Measurements from ENCODE around the gene DCHS1. TPM values are rescaled to one million over a fixed set of nuclear protein-coding genes. Genes with fewer than 3 reads are reported as not detected.

DCHS1 gene
- total RNA-seq, 2 experiments from 2014 or later, result 0.80 to 0.90 TPM

GRCh38 chr11:6608011-6608410 is 47.6 kb downstream of the DCHS1 start:
- Mint-ChIP-seq H3K27ac (no peak overlapping the region), H3K27me3 (no peaks in the 10 kb centered on the region), H3K9me3 (no peaks in the 10 kb centered on the region), H3K4me1 (ENCODE audit: low read depth) (no peaks in the 10 kb centered on the region), H3K36me3 (peaks cover 46% of the 10 kb centered on the region), H3K4me3 (no peak overlapping the region)
- ChIA-PET POLR2A (interaction anchor here (0.9 to 3.4 kb wide), 5 partner anchors 8 to 127 kb away, joined by 3 to 23 read pairs (median 4); partner anchors contain the start of genes ARFIP2, MRPL17, TIMM10B and TPP1), CTCF (interaction anchor here (0.9 to 2.2 kb wide), 5 partner anchors 11 to 229 kb away, joined by 3 to 8 read pairs (median 6); partner anchors contain the start of genes MRPL17 and TPP1)
- intact Hi-C loops (cut with micrococcal nuclease), result no loop called here
- DNase-seq, result no peak

GRCh38 chr11:6607190-6607795 is 48.3 kb downstream of the DCHS1 start:
- ChIA-PET CTCF (interaction anchor here (0.8 to 4.3 kb wide), 7 partner anchors 11 to 228 kb away, joined by 3 to 32 read pairs (median 6); partner anchors contain the start of genes MRPL17 and TPP1), POLR2A (interaction anchor here (0.9 to 3.4 kb wide), 3 partner anchors 11 to 76 kb away, joined by 3 to 23 read pairs (median 7); partner anchors contain the start of genes MRPL17 and TPP1)
- H3K4me3 Mint-ChIP-seq, result peak overlapping the region; percentile 40
- no peaks in the 10 kb centered on the region for H3K9me3 Mint-ChIP-seq
- no peak for DNase-seq
- no peaks in the 10 kb centered on the region for H3K27me3 Mint-ChIP-seq
- intact Hi-C loops (cut with micrococcal nuclease), result loop anchor here (1.0 to 2.0 kb wide), 2 partner anchors 128 to 193 kb away; no protein-coding TSS in a partner anchor
- no peak overlapping the region for H3K27ac Mint-ChIP-seq
- peaks cover 4% of the 10 kb centered on the region for H3K4me1 Mint-ChIP-seq (ENCODE audit: low read depth)
- peaks cover 46% of the 10 kb centered on the region for H3K36me3 Mint-ChIP-seq

- peaks cover 46% of the 10 kb centered on the region for H3K36me3 Mint-ChIP-seq
- no peaks in the 10 kb centered on the region for H3K27me3 Mint-ChIP-seq
- no peaks in the 10 kb centered on the region for H3K9me3 Mint-ChIP-seq
- no peak overlapping the region for H3K27ac Mint-ChIP-seq
- CTCF ChIA-PET, result interaction anchor here (0.8 to 4.3 kb wide), 5 partner anchors 11 to 227 kb away, joined by 3 to 32 read pairs (median 6); partner anchors contain the start of gene MRPL17
- no peak overlapping the region for H3K4me3 Mint-ChIP-seq
- intact Hi-C loops (cut with micrococcal nuclease), result loop anchor here (1.0 to 2.0 kb wide), 3 partner anchors 64 to 192 kb away; no protein-coding TSS in a partner anchor
- POLR2A ChIA-PET, result interaction anchor here (1.9 to 3.4 kb wide), 2 partner anchors 12 to 77 kb away, joined by 7 to 23 read pairs; partner anchors contain the start of genes MRPL17 and TPP1
- H3K4me1 Mint-ChIP-seq (ENCODE audit: low read depth), result peaks cover 10% of the 10 kb centered on the region
- DNase-seq, result peak; percentile 82
These were observed 49.0 kb downstream of the DCHS1 start for GRCh38 chr11:6606471-6607189.

- Mint-ChIP-seq H3K27me3 (no peaks in the 10 kb centered on the region), H3K4me1 (ENCODE audit: low read depth) (peaks cover 15% of the 10 kb centered on the region), H3K36me3 (peaks cover 32% of the 10 kb centered on the region), H3K9me3 (no peaks in the 10 kb centered on the region), H3K27ac (no peak overlapping the region), H3K4me3 (no peak overlapping the region)
- intact Hi-C loops (cut with micrococcal nuclease), result loop anchor here (1.0 kb wide), 5 partner anchors 8 to 153 kb away; partner anchors contain the start of genes MRPL17 and TAF10
- CTCF ChIA-PET, result interaction anchor here (1.0 to 4.3 kb wide), 14 partner anchors 7 to 225 kb away, joined by 3 to 36 read pairs (median 6); partner anchors contain the start of genes MRPL17, TAF10 and TPP1
- no peak for DNase-seq
- POLR2A ChIA-PET, result interaction anchor here (0.6 to 2.9 kb wide), 5 partner anchors 8 to 192 kb away, joined by 3 to 20 read pairs (median 4); partner anchors contain the start of genes ARFIP2, TIMM10B and TPP1
These were observed 50.8 kb downstream of the DCHS1 start for GRCh38 chr11:6604790-6605189.

GRCh38 chr11:6604081-6604626 is 51.5 kb downstream of the DCHS1 start:
- Mint-ChIP-seq H3K27me3 (no peaks in the 10 kb centered on the region), H3K36me3 (peaks cover 32% of the 10 kb centered on the region), H3K27ac (no peak overlapping the region), H3K4me3 (no peak overlapping the region), H3K9me3 (no peaks in the 10 kb centered on the region), H3K4me1 (ENCODE audit: low read depth) (peaks cover 22% of the 10 kb centered on the region)
- POLR2A ChIA-PET, result interaction anchor here (0.6 to 2.9 kb wide), 7 partner anchors 9 to 202 kb away, joined by 3 to 20 read pairs (median 4); partner anchors contain the start of genes ARFIP2, MRPL17, TIMM10B and TPP1
- CTCF ChIA-PET, result interaction anchor here (1.0 to 4.3 kb wide), 14 partner anchors 8 to 225 kb away, joined by 3 to 36 read pairs (median 6); partner anchors contain the start of genes MRPL17, TAF10 and TPP1
- DNase-seq, result peak; percentile 72
- intact Hi-C loops (cut with micrococcal nuclease), result loop anchor here (1.0 kb wide), 5 partner anchors 8 to 153 kb away; partner anchors contain the start of genes MRPL17 and TAF10

GRCh38 chr11:6603287-6604080 is 52.1 kb downstream of the DCHS1 start, which contains the start of the genes ILK and RRP8:
Gene ILK (plus strand): TSS chr11:6603774. CDS start chr11:6604272, 498 bp downstream.
Gene RRP8 (minus strand): TSS chr11:6603616. CDS start chr11:6603502, 114 bp downstream.
- peak; percentile 93 for DNase-seq
- POLR2A ChIA-PET, result interaction anchor here (0.6 to 2.9 kb wide), 5 partner anchors 9 to 201 kb away, joined by 3 to 20 read pairs (median 4); partner anchors contain the start of genes MRPL17 and TPP1
- H3K36me3 Mint-ChIP-seq, result peaks cover 32% of the 10 kb centered on the region
- CTCF ChIA-PET, result interaction anchor here (1.0 to 4.3 kb wide), 14 partner anchors 9 to 224 kb away, joined by 3 to 36 read pairs (median 6); partner anchors contain the start of genes MRPL17, TAF10 and TPP1
- H3K27me3 Mint-ChIP-seq, result no peaks in the 10 kb centered on the region
- intact Hi-C loops (cut with micrococcal nuclease), result loop anchor here (1.0 to 2.0 kb wide), 7 partner anchors 9 to 154 kb away; partner anchors contain the start of genes ARFIP2, MRPL17, TAF10 and TIMM10B
- no peak within 1 kb of the TSS for H3K27ac Mint-ChIP-seq
- no peaks in the 10 kb centered on the region for H3K9me3 Mint-ChIP-seq
- no peak within 1 kb of the TSS for H3K4me3 Mint-ChIP-seq
- H3K4me1 Mint-ChIP-seq (ENCODE audit: low read depth), result peaks cover 26% of the 10 kb centered on the region

- Mint-ChIP-seq H3K27ac (peak overlapping the region; percentile 2), H3K4me3 (no peak overlapping the region), H3K9me3 (no peaks in the 10 kb centered on the region), H3K27me3 (no peaks in the 10 kb centered on the region), H3K4me1 (ENCODE audit: low read depth) (peaks cover 33% of the 10 kb centered on the region), H3K36me3 (peaks cover 30% of the 10 kb centered on the region)
- ChIA-PET CTCF (interaction anchor here (1.0 to 3.5 kb wide), 6 partner anchors 10 to 104 kb away, joined by 3 to 36 read pairs (median 10); partner anchors contain the start of genes MRPL17, TAF10 and TPP1), POLR2A (interaction anchor here (0.6 to 2.9 kb wide), 3 partner anchors 8 to 81 kb away, joined by 3 to 20 read pairs (median 13); partner anchors contain the start of genes MRPL17 and TPP1)
- DNase-seq, result no peak
- intact Hi-C loops (cut with micrococcal nuclease), result loop anchor here (2.0 kb wide), 1 partner anchor 72 kb away; no protein-coding TSS in a partner anchor
These were observed 53.3 kb downstream of the DCHS1 start for GRCh38 chr11:6602096-6602940.

- Mint-ChIP-seq H3K27me3 (no peaks in the 10 kb centered on the region), H3K4me1 (ENCODE audit: low read depth) (peaks cover 34% of the 10 kb centered on the region), H3K36me3 (peaks cover 31% of the 10 kb centered on the region), H3K27ac (no peak overlapping the region), H3K9me3 (no peaks in the 10 kb centered on the region), H3K4me3 (no peak overlapping the region)
- intact Hi-C loops (cut with micrococcal nuclease), result no loop called here
- DNase-seq, result no peak
- ChIA-PET CTCF (interaction anchor here (0.6 to 1.0 kb wide), 2 partner anchors 70 to 918 kb away, joined by 3 to 5 read pairs; no protein-coding TSS in a partner anchor), POLR2A (no interaction called here)
These were observed 54.6 kb downstream of the DCHS1 start for GRCh38 chr11:6601041-6601461.

- no peak overlapping the region for H3K27ac Mint-ChIP-seq
- H3K36me3 Mint-ChIP-seq, result peaks cover 31% of the 10 kb centered on the region
- ChIA-PET CTCF (interaction anchor here (1.0 to 1.1 kb wide), 3 partner anchors 69 to 158 kb away, joined by 3 read pairs; partner anchors contain the start of gene MRPL17), POLR2A (interaction anchor here (0.7 to 0.8 kb wide), 2 partner anchors 9 to 67 kb away, joined by 3 to 4 read pairs; no protein-coding TSS in a partner anchor)
- intact Hi-C loops (cut with micrococcal nuclease), result no loop called here
- H3K27me3 Mint-ChIP-seq, result no peaks in the 10 kb centered on the region
- H3K4me3 Mint-ChIP-seq, result no peak overlapping the region
- DNase-seq, result no peak
- H3K4me1 Mint-ChIP-seq (ENCODE audit: low read depth), result peaks cover 37% of the 10 kb centered on the region
- H3K9me3 Mint-ChIP-seq, result no peaks in the 10 kb centered on the region
These were observed 55.7 kb downstream of the DCHS1 start for GRCh38 chr11:6599881-6600390.
